SK-N-SH (cell line): Measurements from ENCODE around the gene SEMA4D. TPM values are rescaled to one million over a fixed set of nuclear protein-coding genes. Genes with fewer than 3 reads are reported as not detected.

Experiments
- CTCF ChIA-PET: fragments of 300-600, 350-600 bp; formaldehyde crosslinking; extraction: SDS; loops from one replicate; lab custom pipeline; 2021; lab: Yijun Ruan, JAX
- POLR2A ChIA-PET: fragments of 350-600 bp; sonication (Branson Sonifier 250); formaldehyde crosslinking; extraction: SDS; loops from one replicate; lab custom pipeline; 2020; ENCODE audit warnings: antibody characterized with exemption, inconsistent platforms; lab: Yijun Ruan, JAX
- DNase-seq: peaks from one replicate; pipeline ENCODE4 v3.0.0; 2012
- H2AFZ ChIP-seq: fragments of 200-600 bp; sonication (generic); 2 replicates; pipeline ENCODE4 v1.8.1; 2016; ENCODE audit warnings: antibody characterized with exemption, mild to moderate bottlenecking, low read depth
- H3F3A ChIP-seq: fragments of 200-600 bp; sonication (generic); replicated peaks from 2 replicates; pipeline ENCODE3; 2016; ENCODE audit warnings: antibody characterized with exemption, mild to moderate bottlenecking; ENCODE audit not compliant: insufficient read depth
- H3K27ac ChIP-seq, 2 experiments: fragments of 200-500 bp in 1 of 2; fragments of 200-600 bp in 1 of 2; sonication (Bioruptor generic) in 1 of 2; sonication (generic), shearing (Covaris generic) in 1 of 2; 2 replicates each; pipeline versions ENCODE4 v1.5.1 to v1.6.1; 2014 to 2016; ENCODE audit warnings: low read depth in 2 of 2, inconsistent platforms in 1 of 2, low read length in 1 of 2, mild to moderate bottlenecking in 1 of 2, mixed read lengths in 1 of 2
- H3K27me3 ChIP-seq: fragments of 200-600 bp; sonication (generic), shearing (Covaris generic); 2 replicates; pipeline ENCODE4 v1.6.1; 2016; ENCODE audit warnings: mixed run types; ENCODE audit not compliant: insufficient read depth
- H3K36me3 ChIP-seq, 2 experiments: fragments of 200-500 bp in 1 of 2; fragments of 200-600 bp in 1 of 2; sonication (Bioruptor generic) in 1 of 2; sonication (generic) in 1 of 2; replicated peaks in 1 of 2; 2 replicates each; pipeline versions ENCODE3 to v1.5.1; 2014 to 2016; ENCODE audit warnings: low read length in 1 of 2, mild to moderate bottlenecking in 1 of 2; ENCODE audit not compliant: insufficient read depth in 2 of 2, control insufficient read depth in 1 of 2
- H3K4me1 ChIP-seq, 2 experiments: fragments of 200-500 bp in 1 of 2; fragments of 200-600 bp in 1 of 2; sonication (Bioruptor generic) in 1 of 2; sonication (generic), shearing (Covaris generic) in 1 of 2; 2 replicates each; pipeline versions ENCODE4 v1.5.1 to v1.6.1; 2014 to 2016; ENCODE audit warnings: low read depth in 1 of 2, low read length in 1 of 2, mixed run types in 1 of 2; ENCODE audit not compliant: insufficient read depth in 2 of 2, control insufficient read depth in 1 of 2
- H3K4me2 ChIP-seq: fragments of 200-600 bp; sonication (generic), shearing (Covaris generic); 2 replicates; pipeline ENCODE4 v1.6.1; 2017; ENCODE audit warnings: mixed run types
- H3K4me3 ChIP-seq, 2 experiments: fragments of 200-500 bp in 1 of 2; fragments of 200-600 bp in 1 of 2; sonication (Bioruptor generic) in 1 of 2; sonication (generic), shearing (Covaris generic) in 1 of 2; 2 replicates each; pipeline versions ENCODE4 v1.5.1 to v1.8.1; 2014 to 2016; ENCODE audit warnings: low read depth in 2 of 2, inconsistent platforms in 1 of 2, low read length in 1 of 2, mild to moderate bottlenecking in 1 of 2, mixed read lengths in 1 of 2, moderate library complexity in 1 of 2
- H3K79me2 ChIP-seq: fragments of 200-600 bp; sonication (generic); 2 replicates; pipeline ENCODE4 v1.8.1; 2017; ENCODE audit warnings: mild to moderate bottlenecking; ENCODE audit not compliant: insufficient read depth
- H3K9ac ChIP-seq: fragments of 200-600 bp; sonication (generic); 2 replicates; pipeline ENCODE4 v1.6.1; 2017; ENCODE audit warnings: mixed run types
- H3K9me2 ChIP-seq: fragments of 200-600 bp; sonication (generic); 2 replicates; pipeline ENCODE4 v1.6.1; 2017; ENCODE audit warnings: mixed run types
- H3K9me3 ChIP-seq: fragments of 200-600 bp; sonication (generic); 2 replicates; pipeline ENCODE4 v1.6.1; 2017; ENCODE audit warnings: mixed run types, mild to moderate bottlenecking, moderate library complexity
- H4K20me1 ChIP-seq: fragments of 200-600 bp; sonication (generic); 2 replicates; pipeline ENCODE4 v1.6.1; 2017; ENCODE audit warnings: mild to moderate bottlenecking, mixed run types; ENCODE audit not compliant: insufficient read depth
- EP300 ChIP-seq, 2 experiments: IDR thresholded peaks; 2 replicates each; pipeline versions ENCODE4 v1.4.0 to v1.6.1; 2012; ENCODE audit warnings: borderline replicate concordance in 1 of 2, low read depth in 1 of 2, low read length in 1 of 2
- EZH2phosphoT487 ChIP-seq: fragments of 200-600 bp; sonication (generic); IDR thresholded peaks from 2 replicates; pipeline ENCODE4 v1.6.1; 2017; ENCODE audit warnings: low read depth, mixed run types, mild to moderate bottlenecking, antibody characterized with exemption, moderate library complexity, borderline replicate concordance
- FOSL2 ChIP-seq: IDR thresholded peaks from 2 replicates; pipeline ENCODE4 v1.4.0; 2012; ENCODE audit warnings: low read depth, mild to moderate bottlenecking, moderate library complexity, borderline replicate concordance
- FOXJ3 ChIP-seq: sonication (generic); formaldehyde crosslinking; IDR thresholded peaks from 2 replicates; pipeline ENCODE4 v1.5.1; 2020; ENCODE audit warnings: mild to moderate bottlenecking, missing genetic modification reagents
- GABPA ChIP-seq: IDR thresholded peaks from 2 replicates; pipeline ENCODE4 v1.4.0; 2012; ENCODE audit warnings: low read depth, mild to moderate bottlenecking
- GATA2 ChIP-seq: sonication (generic); formaldehyde crosslinking; IDR thresholded peaks from 2 replicates; pipeline ENCODE4 v1.5.0; 2020; ENCODE audit warnings: mild to moderate bottlenecking, missing genetic modification reagents
- IRF3 ChIP-seq: fragments of 150-350 bp; IDR thresholded peaks from 2 replicates; pipeline ENCODE4 v1.6.1; 2016; ENCODE audit warnings: mild to moderate bottlenecking, low read depth, low read length
- MXI1 ChIP-seq: IDR thresholded peaks from 2 replicates; pipeline ENCODE4 v1.6.1; 2012; ENCODE audit warnings: mild to moderate bottlenecking, low read depth, low read length, improper control_type of control experiment
- NFIC ChIP-seq: IDR thresholded peaks from 2 replicates; pipeline ENCODE4 v1.4.0; 2012; ENCODE audit warnings: borderline replicate concordance
- NRF1 ChIP-seq: IDR thresholded peaks from 2 replicates; pipeline ENCODE4 v1.6.1; 2012; ENCODE audit warnings: low read depth, mild to moderate bottlenecking, low read length
- RCOR1 ChIP-seq: fragments of 150-350 bp; IDR thresholded peaks from 2 replicates; pipeline ENCODE4 v1.6.1; 2017; ENCODE audit warnings: antibody characterized with exemption, low read length
- REST ChIP-seq: IDR thresholded peaks from 2 replicates; pipeline ENCODE4 v1.6.1; 2012; ENCODE audit warnings: mild to moderate bottlenecking, low read depth, low read length, moderate library complexity
- RFX5 ChIP-seq: IDR thresholded peaks from 2 replicates; pipeline ENCODE4 v1.6.1; 2012; ENCODE audit warnings: mild to moderate bottlenecking, improper control_type of control experiment, low read length
- RXRA ChIP-seq: IDR thresholded peaks from 2 replicates; pipeline ENCODE4 v1.4.0; 2012; ENCODE audit warnings: low read depth, mild to moderate bottlenecking, borderline replicate concordance
- SMC3 ChIP-seq: IDR thresholded peaks from 2 replicates; pipeline ENCODE4 v1.6.1; 2012; ENCODE audit warnings: low read depth, low read length, improper control_type of control experiment
- TAF1 ChIP-seq: IDR thresholded peaks from 2 replicates; pipeline ENCODE4 v1.6.1; 2012; ENCODE audit warnings: low read depth, mild to moderate bottlenecking, low read length, moderate library complexity, borderline replicate concordance
- TEAD4 ChIP-seq: IDR thresholded peaks from 2 replicates; pipeline ENCODE4 v1.4.0; 2012; ENCODE audit warnings: mild to moderate bottlenecking, borderline replicate concordance; ENCODE audit not compliant: insufficient read depth
- ZBTB33 ChIP-seq: IDR thresholded peaks from 2 replicates; pipeline ENCODE4 v1.4.0; 2012; ENCODE audit warnings: low read depth, borderline replicate concordance
- WGBS: methylation state at CpG from one replicate; pipeline ENCODE4 v1.1.6; 2017; ENCODE audit warnings: low lambda C conversion rate; 5-methylcytosine and 5-hydroxymethylcytosine counted together
- polyA plus RNA-seq, 3 experiments: library from polyadenylated mRNA; depleted of rRNA; stranded (reverse); fragments of >200 nt; gene quantifications; 2 replicates each; pipeline ENCODE4 v1.2.3, GENCODE V29; 2012

Gene SEMA4D
- polyA plus RNA-seq, 1 of the 3 experiments (the other 2 are of a cell fraction): 4.8 TPM

- Histone ChIP-seq H4K20me1 (no peaks in the 10 kb centered on the region), H3K9me2 (no peaks in the 10 kb centered on the region), H3K27ac (no peak overlapping the region), H3K9ac (no peak overlapping the region), H3K4me3 (no peak overlapping the region), H3K79me2 (no peaks in the 10 kb centered on the region), H3K9me3 (no peaks in the 10 kb centered on the region), H3K4me1 (peaks cover 0 to 16% of the 10 kb centered on the region in 2 experiments; a peak in 1 of 4 replicates), H3K36me3 (no peaks in the 10 kb centered on the region), H3K27me3 (no peaks in the 10 kb centered on the region), H3K4me2 (no peak overlapping the region), H2AFZ (no peak overlapping the region), H3F3A (no peaks in the 10 kb centered on the region)
- no peak for TF ChIP-seq RXRA
- TF ChIP-seq IRF3: no peak
- no peak for TF ChIP-seq REST
- TF ChIP-seq FOXJ3: no peak
- no peak for TF ChIP-seq GATA2 (CRISPR knock-in tag)
- no peak for TF ChIP-seq MXI1
- no peak for TF ChIP-seq RFX5
- no peak for TF ChIP-seq TEAD4
- ChIA-PET POLR2A (no interaction called here), CTCF (interaction anchor here (7.1 kb wide), 1 partner anchor 170 kb away, joined by 52 read pairs; no protein-coding TSS in a partner anchor)
- no peak for DNase-seq
- WGBS: 91% methylated on average over 13 of the region's 14 CpGs
Observed at GRCh38 chr9:89379031-89379430, 118.9 kb downstream of the SEMA4D start.

GRCh38 chr9:89378541-89378940 is 119.4 kb downstream of the SEMA4D start:
- TF ChIP-seq RFX5 (no peak), ZBTB33 (no peak), NRF1 (no peak), IRF3 (no peak), FOSL2 (no peak), SMC3 (no peak), TEAD4 (no peak), EP300 (IDR thresholded peaks at IDR 0.05; ENCODE audit: borderline replicate concordance in 1 of 2, low read depth in 1 of 2, low read length in 1 of 2) (no peak), TAF1 (no peak), FOXJ3 (no peak), RCOR1 (no peak), EZH2phosphoT487 (no peak), NFIC (no peak), GABPA (no peak)
- Histone ChIP-seq H3K27me3 (no peaks in the 10 kb centered on the region), H3K4me3 (no peak overlapping the region), H3K79me2 (no peaks in the 10 kb centered on the region), H2AFZ (no peak overlapping the region), H3K9me3 (no peaks in the 10 kb centered on the region), H3K9ac (no peak overlapping the region), H3K4me1 (peaks cover 0 to 16% of the 10 kb centered on the region in 2 experiments; a peak in 1 of 4 replicates), H3K9me2 (no peaks in the 10 kb centered on the region), H3K4me2 (no peak overlapping the region), H4K20me1 (no peaks in the 10 kb centered on the region), H3F3A (no peaks in the 10 kb centered on the region), H3K27ac (no peak overlapping the region), H3K36me3 (no peaks in the 10 kb centered on the region)
- 96% methylated on average over 16 of the region's 21 CpGs for WGBS
- ChIA-PET POLR2A (no interaction called here), CTCF (interaction anchor here (7.1 kb wide), 1 partner anchor 170 kb away, joined by 52 read pairs; no protein-coding TSS in a partner anchor)
- DNase-seq: no peak
